CMK (cell line): ENCODE measurements around the gene BSN.

ENCODE experiments used
- DNase-seq: peaks from one replicate; pipeline ENCODE4 v3.0.0-alpha.2; 2010; ENCODE audit warnings: low read depth

The BSN gene

DNA sequence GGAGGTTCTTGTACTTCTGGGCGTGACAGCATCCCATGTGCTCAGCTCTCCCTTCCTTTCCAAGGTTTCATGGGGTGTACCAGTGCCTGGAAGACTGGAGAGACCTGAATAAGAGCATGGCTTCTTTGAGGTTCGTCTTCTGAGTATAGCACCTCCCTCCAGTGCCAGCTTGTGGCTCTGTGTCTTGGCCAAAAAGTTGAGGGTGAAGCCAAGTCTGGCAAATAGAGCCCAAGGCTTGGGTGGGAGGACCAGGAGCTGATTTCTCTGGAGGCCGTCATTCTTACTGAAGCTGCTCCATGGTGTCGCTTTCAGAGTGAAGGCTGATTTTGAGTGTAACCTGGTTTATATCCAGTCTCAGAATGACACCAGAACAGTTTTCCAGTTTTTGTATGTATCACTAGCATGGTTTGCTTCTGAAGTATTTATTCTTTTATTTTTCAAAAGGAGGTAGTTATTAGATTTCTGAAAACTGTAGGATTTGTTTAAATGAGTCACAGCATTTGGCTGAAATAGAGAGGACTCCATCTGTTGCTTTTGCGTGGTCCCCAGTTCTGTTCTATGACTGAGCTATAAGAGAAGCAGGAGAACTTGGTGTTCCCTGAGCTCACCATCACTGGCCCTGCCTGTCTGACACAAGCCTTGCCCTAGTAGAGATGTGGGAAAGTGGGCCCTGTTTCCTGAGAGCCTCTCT is 47.2 kb downstream of the BSN start:
- DNase-seq: no peak

DNA sequence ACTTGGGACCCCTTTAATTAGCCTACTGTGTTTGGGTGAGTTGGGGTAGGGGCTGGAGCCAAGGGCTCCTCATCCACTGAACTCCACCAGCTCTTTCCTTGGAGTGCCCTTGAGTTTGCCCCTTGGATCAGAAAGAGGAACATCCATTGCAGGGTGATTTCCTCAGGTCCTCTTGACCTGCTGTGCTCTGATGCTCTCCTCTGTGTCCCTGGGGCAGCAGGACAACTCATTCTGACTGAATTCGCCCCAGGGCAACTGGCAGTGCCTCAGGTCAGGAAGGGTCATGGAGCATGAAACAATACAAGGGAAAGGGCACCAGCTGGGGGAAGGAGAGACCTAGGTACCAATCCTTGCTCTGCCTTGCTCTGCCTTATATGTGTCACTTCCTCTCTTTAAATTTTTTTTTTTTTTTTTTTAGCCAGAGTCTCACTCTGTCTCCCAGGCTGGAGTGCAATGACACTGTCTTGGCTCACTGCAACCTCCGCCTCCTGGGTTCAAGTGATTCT is 47.8 kb downstream of the BSN start:
- DNase-seq: no peak

DNA sequence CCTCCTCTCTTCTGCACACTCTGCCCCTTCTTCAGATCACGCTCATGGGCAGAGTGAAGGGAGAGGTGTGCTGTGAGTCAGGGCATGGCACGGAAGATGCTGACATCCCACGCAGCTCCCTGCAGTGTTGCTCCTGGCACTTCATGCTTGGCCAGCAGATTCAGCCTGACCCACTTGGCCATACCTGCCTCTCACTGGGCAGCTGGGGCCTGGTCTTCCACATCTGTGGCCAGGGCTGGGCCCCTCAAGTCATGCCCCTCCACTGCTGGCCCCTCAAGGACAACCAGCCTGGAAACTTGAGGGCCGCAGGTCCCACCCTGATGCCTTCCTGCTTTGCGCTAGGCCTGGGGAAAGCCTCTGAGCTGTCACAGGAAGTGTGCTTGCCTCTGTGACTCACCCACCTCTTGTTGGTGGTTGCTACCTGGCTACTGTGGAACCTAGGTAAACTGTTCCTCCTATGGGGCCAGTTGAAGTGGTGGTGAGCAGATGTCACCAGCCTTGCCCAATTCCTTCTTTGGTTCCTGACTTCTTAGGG is 48.7 kb downstream of the BSN start:
- no peak for DNase-seq

DNA sequence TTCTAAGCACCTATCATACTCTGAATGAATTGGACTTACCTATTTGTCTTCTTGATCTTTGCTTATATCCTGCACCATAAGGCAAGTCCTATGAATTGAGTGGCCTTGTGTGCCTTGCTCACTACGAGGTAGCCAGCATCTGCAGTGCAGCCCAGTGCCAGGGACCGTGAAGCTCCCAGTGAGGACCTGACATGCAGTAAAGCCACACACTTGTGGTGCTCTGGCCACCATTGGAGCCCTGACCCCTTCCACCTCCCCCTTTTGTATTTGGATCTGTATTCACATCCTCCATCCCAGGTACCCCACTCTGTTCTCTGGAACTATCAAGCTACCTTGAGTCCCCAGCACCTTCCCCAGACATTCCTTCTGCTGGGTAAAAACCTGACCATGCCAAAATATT is 52.1 kb downstream of the BSN start:
- DNase-seq: no peak

DNA sequence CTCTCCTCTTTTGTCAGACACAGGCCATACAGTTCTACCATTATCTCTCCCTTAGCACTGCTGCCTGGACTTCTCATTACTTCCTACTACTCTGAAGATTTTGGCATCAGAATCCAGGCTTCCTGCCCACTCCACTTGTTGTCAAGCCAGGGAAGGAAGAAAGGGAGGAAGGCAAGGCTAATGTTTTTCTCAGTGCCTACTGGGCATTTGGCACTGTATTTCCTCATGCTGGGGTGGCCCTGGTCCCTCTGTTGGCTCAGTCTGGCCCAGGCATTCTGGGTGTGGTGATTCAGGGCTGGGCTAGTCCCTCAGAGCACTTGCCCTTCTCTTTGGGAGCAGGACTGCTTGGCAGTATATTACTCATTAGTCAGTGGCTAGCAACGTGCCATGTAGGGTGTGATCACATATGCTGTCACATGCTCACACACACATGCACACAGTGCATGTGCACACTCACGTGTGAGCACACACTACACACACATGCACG is 52.9 kb downstream of the BSN start:
- no peak for DNase-seq

DNA sequence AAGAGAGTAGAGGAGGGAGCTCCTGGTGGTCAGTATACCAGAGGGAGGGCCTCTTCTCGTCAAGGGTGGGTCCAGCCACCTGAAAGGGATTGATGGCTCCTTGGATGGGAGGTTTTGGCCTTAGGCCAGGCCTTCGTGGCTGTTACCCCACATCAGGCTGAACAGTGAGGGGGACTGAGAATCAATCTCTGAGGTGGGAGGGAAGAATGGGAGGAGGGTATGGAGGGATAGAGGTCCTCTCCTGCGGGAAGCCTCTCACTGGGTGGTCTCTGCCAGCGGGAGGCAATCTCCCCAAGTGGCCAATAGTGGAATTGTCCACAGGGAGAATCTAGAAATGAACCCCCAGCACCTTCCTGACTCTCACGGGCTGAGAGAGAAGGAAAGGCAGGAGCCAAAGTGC is 53.5 kb downstream of the BSN start:
- no peak for DNase-seq

DNA sequence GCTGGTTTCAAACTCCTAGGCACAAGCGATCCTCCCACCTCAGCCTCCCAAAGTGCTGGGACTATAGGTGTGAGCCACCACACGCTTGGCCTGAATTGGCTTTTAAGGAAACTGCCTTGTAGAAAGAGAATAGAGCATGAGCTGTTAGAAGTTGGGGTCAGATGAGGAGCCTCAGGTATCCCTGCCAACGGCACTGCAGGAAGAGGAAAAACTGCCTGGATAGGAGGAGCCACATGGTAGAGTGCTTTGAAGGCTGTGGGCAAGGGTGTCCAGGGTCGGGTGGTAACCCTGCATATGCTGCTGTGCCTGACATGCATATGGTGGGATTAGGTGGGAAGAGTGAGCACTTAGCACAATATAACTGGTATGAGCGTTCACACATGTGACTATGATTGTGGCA is 55.0 kb downstream of the BSN start:
- no peak for DNase-seq

DNA sequence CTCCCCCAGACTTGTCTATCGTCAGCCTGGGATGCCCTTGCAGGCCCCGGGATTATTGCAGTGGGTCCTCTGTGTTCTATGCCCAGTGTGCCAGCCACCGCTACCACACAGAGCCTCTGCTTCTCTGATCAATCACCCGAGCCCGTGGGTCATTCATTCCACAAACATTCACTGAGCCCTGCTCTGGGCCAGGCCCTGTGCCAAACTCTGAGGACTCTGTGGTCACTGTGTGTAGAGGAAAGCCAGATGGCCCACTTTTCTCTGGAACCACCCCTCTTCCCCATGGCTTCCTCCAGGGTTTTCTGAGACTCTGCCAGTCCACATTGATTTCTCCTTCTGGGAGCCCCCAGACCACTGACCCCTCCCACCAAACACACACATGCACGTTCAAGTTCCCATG is 55.5 kb downstream of the BSN start:
- DNase-seq: no peak

DNA sequence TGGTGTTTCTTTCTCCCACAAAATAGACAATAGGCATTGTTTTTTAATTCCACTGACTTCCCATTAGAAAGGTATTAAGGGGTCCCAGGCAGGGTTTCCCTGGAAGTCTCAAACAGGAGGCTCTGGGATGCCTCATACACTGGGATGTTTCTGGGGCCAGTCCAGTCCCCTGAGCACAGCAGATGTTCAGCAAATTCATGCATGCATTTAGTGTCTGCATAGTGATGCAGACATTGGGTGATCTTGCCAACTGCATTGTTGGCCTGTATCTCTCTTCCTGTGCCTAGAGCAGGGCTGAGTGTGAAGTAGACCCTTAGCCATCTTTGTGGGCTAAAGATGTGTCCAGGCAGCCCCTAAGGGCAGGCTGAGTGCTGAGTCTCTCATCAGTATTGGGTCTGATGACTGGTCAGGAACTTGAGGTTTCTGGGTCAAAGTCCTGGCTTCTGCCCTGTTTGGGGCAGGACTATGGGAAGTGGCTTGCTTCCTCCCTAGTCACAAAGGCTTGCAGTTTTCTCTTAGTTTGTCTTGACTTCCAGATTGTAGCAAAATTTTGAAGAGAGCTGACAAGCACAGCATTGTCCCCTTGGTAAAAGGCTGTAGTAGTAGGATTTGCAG is 56.5 kb downstream of the BSN start:
- no peak for DNase-seq

DNA sequence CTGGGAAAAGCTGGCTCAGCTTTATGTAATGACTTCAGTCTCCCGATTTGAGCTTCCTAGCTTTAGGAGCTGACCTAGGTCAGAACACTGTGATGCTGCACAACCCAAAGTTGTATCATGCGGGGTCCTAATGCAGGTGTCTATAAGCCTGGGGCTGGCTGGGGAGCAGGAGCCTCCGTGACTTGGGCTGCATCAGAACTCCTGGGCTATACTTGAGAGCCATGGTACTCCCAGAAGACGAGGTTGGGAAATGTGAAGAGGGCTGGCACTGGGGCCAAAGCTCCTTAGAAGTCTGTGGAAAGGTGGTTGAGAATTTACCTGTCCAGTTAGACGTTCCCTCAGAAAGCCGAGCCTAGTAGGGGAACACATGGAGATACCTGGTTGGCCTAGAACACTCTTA is 57.0 kb downstream of the BSN start:
- DNase-seq: no peak

DNA sequence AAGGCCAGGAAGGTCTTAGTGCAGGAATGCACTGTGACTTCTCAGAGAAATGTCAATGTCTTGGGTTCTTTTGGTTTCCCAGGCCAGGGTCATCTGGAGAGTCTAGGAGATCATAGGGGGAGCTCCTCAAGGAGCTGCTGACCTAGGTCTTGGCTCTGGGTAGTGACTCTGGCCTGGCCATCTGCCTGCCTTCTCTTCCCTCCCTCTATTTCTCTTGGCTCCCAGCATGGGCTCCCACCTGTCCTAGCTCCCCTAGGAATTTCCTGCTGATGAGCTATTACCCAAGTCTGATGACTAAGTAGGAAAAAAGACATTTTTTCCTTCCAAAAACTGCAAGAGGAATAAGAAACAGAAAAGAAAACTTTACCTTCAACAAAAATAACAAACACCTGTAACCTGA is 57.4 kb downstream of the BSN start:
- DNase-seq: no peak

DNA sequence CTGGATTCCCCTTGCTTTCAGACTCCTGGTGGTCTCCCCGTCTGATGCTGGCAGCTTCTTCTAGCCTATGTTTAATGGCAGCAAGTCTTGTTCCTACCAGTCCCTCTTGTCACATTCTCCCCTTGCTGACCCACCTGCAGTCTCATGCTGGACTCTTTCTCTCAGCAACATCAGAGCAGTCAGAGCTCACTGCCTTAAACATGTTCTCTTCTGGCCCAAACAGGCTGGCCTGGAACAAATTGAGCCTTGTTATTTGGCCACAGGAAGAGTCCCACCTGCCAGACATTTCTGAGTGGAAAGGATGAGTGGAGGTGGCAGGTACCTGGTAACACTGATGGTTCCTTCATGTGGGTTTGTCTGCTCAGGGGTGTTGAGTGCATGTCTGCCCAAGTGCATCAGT is 60.7 kb downstream of the BSN start:
- no peak for DNase-seq

DNA sequence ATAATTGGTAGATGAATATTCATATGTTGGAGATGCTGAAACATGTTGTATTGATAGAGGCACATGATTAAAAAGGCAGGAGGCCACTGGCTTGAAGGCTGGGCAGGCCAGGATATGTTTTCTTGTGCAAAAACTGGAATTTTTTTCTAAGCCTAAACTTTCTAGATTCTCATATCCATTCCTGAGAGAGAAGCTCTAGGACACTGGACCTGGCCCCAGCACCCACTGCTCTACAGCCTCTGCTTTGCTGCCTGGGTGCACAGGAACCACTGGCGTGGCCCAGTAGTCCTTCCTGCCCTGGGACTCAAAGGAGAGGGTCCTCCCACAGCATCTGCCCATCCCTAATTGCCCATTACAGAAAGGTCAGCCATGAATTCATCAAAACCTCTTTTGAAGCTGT is 61.8 kb downstream of the BSN start:
- DNase-seq: no peak

DNA sequence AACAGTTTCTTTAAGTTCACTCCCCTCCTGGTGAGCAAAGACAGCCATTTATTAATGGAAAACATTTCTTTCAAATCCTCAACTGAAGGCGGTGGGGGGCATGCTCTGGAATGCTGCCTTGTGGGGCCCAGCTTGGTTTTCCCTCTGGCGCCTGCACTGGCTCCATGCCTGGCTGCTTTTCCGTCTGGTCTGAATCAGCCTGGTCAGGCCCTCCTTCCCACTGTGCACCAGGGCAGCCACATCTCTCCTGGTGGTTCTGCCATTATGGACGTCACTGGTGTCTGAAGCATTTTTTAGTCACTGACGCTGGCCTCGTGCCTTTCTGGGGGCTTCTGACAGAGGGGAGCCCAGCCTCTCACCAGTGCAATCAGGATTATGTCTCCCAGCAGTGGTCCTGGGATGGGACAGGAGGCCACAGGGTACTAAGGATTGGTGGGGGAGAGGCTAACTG is 62.2 kb downstream of the BSN start:
- DNase-seq: no peak

DNA sequence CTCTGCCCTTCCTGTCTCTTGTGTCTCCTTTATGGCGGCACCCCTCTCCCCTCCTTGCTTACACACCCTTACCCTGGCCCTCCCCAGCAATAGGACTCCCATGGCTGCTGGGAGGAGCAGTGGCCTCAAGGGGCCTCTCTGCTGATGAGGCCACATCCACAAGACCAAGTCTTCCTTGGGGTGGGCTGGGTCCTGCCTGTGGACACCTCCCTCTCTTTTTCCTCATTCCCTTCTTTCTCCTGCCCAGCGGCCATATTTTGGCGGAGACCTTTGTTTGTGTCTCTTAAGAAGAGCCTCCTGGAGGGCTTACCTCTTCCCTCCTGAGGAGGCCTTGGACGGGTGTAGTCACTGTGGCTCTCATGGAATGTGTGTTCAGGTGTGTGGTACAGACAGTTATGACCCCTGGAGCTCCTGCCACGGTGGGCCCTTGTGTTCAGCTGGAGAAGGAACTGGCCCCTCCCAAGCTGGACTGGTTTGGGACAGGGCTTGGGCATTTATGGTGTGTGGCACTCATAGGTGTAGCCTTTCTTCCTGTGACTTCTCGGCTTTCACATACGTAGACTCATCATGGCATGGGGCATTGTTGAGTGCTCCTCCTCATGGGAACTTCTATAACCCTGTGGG is 63.2 kb downstream of the BSN start:
- no peak for DNase-seq

DNA sequence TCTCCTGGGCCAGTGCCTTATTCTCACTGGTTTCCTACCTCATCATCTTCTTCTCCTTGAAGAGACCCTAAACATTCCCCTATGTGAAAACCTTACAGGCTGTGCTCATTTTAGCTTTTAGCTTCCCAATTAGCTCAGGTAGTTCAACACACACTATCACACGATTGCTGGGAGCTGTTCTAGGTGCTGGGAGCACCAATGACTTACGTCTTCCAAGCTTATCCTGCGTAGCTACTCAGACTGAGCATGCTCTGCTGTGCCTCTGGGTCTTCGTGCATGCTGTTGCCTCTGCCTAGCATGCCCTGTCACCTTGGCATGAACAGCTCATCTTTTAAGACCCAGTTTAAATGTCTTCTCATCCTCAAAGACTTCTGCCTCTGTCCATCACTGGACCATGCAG is 64.1 kb downstream of the BSN start:
- DNase-seq: no peak

DNA sequence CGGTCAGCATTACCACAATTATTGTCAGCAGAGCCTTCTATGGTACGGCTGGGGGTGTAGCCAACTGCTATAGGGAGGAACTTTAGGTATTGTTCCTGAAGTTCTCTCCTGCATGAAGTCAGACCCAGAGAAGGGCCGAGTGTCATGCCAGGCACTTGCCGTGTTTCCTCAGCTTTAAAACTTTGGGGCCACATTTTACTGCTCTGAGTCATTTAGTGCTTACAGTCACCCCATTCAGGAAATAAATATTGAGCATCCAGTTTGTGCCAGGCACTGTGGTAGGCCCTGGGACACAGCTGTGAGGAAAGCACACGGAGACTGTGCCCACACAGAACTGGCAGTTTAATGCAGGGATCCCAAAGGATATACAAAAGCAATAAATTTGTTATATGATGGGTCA is 65.4 kb downstream of the BSN start:
- DNase-seq: no peak

DNA sequence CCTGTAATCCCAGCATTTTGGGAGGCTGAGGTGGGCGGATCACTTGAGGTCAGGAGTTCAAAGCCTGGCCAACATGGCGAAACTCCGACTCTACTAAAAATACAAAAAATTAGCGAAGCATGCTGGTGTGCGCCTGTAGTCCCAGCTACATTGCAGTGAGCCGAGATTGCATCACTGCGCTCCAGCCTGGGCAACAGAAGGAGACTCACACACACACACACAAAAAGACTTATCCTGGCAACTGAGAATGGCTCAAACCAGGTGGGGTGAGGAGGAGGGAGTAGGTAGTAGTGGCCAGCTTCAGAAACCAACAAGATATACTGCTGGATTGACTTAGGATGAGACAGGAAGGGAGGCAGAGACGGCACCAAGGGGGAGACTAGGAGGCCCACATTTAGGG is 66.5 kb downstream of the BSN start:
- no peak for DNase-seq

DNA sequence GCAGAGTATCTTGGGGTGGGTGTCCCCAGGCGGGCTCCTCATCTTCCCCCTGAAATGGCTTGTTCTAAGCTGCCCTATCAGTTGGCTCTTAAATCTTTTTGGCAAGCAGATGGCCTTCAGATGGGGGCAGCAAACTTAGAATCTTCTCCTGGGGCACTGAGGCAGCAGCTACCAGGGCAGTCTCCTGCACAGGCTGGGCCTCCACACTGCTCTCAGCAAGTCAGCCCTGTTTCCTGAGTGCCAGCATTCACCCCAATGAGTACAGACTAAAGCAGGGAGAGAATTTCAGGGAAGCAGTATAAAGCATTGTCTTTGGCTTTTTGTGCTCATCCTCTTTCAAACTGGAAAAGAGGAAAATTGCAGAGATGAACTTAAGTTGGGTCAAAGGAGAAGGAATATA is 68.8 kb downstream of the BSN start:
- DNase-seq: no peak

DNA sequence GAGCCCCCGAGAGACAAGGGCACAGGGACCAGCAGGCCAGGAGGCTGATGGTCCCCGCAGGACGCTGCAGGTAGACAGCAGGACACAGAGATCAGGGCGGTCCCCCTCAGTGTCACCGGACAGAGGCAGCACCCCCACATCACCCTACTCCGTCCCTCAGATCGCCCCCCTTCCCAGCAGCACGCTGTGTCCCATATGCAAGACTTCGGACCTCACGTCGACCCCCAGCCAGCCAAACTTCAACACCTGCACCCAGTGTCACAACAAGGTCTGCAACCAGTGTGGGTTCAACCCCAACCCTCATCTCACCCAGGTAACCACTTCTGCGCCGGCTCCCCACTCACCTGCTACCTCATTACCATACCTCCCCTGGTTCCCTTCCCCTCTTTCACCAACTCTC is 70.8 kb downstream of the BSN start:
- DNase-seq: no peak

DNA sequence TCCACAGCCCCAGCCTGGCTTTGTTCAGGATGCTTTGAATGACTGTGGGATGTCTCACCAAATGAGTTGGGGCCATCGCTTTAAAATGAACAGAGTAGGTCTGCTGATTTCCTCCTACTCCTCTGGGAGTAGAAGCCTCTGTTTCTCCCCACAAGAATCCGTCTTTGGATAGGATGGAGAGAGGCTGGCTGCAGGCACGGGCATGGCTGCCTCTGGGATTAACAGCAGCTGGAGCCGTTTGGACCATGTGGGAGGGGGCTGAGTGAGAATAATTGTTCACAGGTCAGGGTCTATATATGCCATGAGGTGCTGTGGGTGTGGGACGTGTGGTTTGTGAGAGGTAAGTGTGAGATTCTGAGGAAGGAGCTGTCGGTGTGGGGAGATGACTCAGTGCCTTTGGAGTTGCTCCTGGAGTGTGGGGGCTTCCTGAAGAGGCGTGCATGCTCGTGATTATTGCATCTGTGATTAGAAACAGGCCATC is 71.9 kb downstream of the BSN start:
- DNase-seq: no peak

DNA sequence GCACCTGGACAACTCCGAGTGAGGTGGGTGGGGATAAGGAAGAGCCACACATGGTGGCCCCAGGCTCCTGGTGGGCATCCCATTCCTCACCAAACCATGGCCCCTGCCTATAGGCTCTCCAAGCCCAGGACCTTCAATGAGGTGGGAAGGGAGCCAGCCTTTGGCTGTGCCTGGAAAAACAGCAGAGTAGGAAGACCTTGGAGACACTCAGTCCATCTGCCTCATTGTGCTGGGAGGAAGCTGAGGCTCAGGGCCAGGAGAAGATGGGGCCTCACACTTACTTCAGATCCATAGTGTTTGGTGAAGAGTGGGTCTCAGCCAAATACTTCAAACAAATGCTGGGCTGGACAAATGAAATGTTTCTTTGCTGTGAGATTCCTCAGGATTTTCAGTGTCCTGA is 72.5 kb downstream of the BSN start:
- no peak for DNase-seq

DNA sequence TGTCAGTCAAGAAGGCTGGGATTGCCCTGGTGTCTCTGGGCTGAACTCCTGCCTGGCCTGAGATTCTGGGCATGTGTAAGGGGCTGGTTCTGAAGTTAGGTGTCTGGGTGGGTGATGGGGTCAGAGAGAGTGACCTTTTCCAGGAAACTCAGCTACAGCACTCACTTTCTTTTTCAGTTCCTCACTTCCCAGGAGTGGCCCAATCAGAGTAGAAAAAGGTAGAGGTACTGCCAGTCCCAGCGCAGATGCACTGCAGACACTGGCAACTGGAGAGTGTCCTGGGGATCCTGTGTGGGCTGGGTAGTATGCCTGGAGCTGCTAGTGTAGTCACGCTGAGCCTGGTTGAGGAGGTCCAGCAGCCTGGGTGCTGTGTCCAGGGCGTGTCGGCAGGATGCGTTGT is 73.4 kb downstream of the BSN start:
- no peak for DNase-seq
